ENCODE data around the gene FAM168A. TPM values are rescaled to one million over a fixed set of nuclear protein-coding genes. Genes with fewer than 3 reads are reported as not detected.

Gene FAM168A
- total and polyA plus RNA-seq, 7 donors = 5.3 to 28.6 (median 18.1) TPM

- Histone ChIP-seq H3K27me3 (ENCODE audit: insufficient read depth in 3 of 3, low read length in 2 of 3) (no peaks in the 10 kb centered on the region), H3K27ac (no peak overlapping the region), H3K36me3 (ENCODE audit: insufficient read depth in 1 of 2, low read depth in 1 of 2) (peaks cover 2 to 41% of the 10 kb centered on the region in 2 donors), H3K4me1 (peaks cover 29% of the 10 kb centered on the region), H3K4me3 (no peak overlapping the region), H3K9me3 (no peaks in the 10 kb centered on the region)
- 70 to 77% (median 70%) methylated on average over 3 of the region's 3 CpGs for WGBS, 3 donors
- no peak for TF ChIP-seq CTCF (IDR thresholded peaks at IDR 0.05)
- no peak for ATAC-seq
- DNase-seq = no peak
- intact Hi-C loops (cut with DNase I) = no loop called here
Observed at GRCh38 chr11:73412308-73412707, 185.6 kb downstream of the FAM168A start.

GRCh38 chr11:73411031-73411430, 186.9 kb downstream of the FAM168A start:
- 81 to 93% (median 82%) methylated on average over 2 of the region's 2 CpGs for WGBS, 3 donors
- ATAC-seq = no peak
- no peaks in the 10 kb centered on the region for H3K9me3 ChIP-seq
- intact Hi-C loops (cut with DNase I) = no loop called here
- DNase-seq = no peak
- H3K36me3 ChIP-seq (ENCODE audit: insufficient read depth in 1 of 2, low read depth in 1 of 2) = peaks cover 2 to 53% of the 10 kb centered on the region in 2 donors
- H3K4me3 ChIP-seq = no peak overlapping the region
- no peak overlapping the region for H3K27ac ChIP-seq
- no peak for TF ChIP-seq CTCF (IDR thresholded peaks at IDR 0.05)
- H3K27me3 ChIP-seq (ENCODE audit: insufficient read depth in 3 of 3, low read length in 2 of 3) = no peaks in the 10 kb centered on the region
- peaks cover 23% of the 10 kb centered on the region for H3K4me1 ChIP-seq

GRCh38 chr11:73410627-73411026, 187.3 kb downstream of the FAM168A start:
- no peak for TF ChIP-seq CTCF (IDR thresholded peaks at IDR 0.05)
- intact Hi-C loops (cut with DNase I) = no loop called here
- ATAC-seq (no peak), DNase-seq (no peak)
- WGBS, 3 donors = 79 to 91% (median 85%) methylated on average over 1 of the region's 1 CpG
- Histone ChIP-seq H3K4me3 (no peak overlapping the region), H3K27ac (no peak overlapping the region), H3K36me3 (ENCODE audit: insufficient read depth in 1 of 2, low read depth in 1 of 2) (peaks cover 2 to 56% of the 10 kb centered on the region in 2 donors), H3K9me3 (no peaks in the 10 kb centered on the region), H3K27me3 (ENCODE audit: insufficient read depth in 3 of 3, low read length in 2 of 3) (no peaks in the 10 kb centered on the region), H3K4me1 (peaks cover 19% of the 10 kb centered on the region)

GRCh38 chr11:73409431-73409830, 188.5 kb downstream of the FAM168A start:
- no peak for DNase-seq
- Histone ChIP-seq H3K36me3 (ENCODE audit: insufficient read depth in 1 of 2, low read depth in 1 of 2) (peaks cover 2 to 62% of the 10 kb centered on the region in 2 donors), H3K27ac (no peak overlapping the region), H3K4me1 (peaks cover 7% of the 10 kb centered on the region), H3K27me3 (ENCODE audit: insufficient read depth in 3 of 3, low read length in 2 of 3) (no peaks in the 10 kb centered on the region), H3K4me3 (no peak overlapping the region), H3K9me3 (no peaks in the 10 kb centered on the region)
- ATAC-seq = no peak
- intact Hi-C loops (cut with DNase I) = no loop called here
- no peak for TF ChIP-seq CTCF (IDR thresholded peaks at IDR 0.05)
- WGBS, 3 donors = 86 to 92% (median 88%) methylated on average over 8 of the region's 8 CpGs

GRCh38 chr11:73406619-73407018, 191.3 kb downstream of the FAM168A start:
- no peak overlapping the region for H3K4me3 ChIP-seq
- H3K36me3 ChIP-seq (ENCODE audit: insufficient read depth in 1 of 2, low read depth in 1 of 2) = peaks cover 2 to 64% of the 10 kb centered on the region in 2 donors
- no peaks in the 10 kb centered on the region for H3K9me3 ChIP-seq
- DNase-seq (no peak), ATAC-seq (no peak)
- 82 to 86% (median 85%) methylated on average over 5 of the region's 5 CpGs for WGBS, 3 donors
- no peak for TF ChIP-seq CTCF (IDR thresholded peaks at IDR 0.05)
- intact Hi-C loops (cut with DNase I) = no loop called here
- no peaks in the 10 kb centered on the region for H3K27me3 ChIP-seq (ENCODE audit: insufficient read depth in 3 of 3, low read length in 2 of 3)
- H3K27ac ChIP-seq = no peak overlapping the region
- peaks cover 6% of the 10 kb centered on the region for H3K4me1 ChIP-seq
